ENCODE data around the gene SACS.

The SACS gene

GRCh38 chr13:23430664-23431063 lies 2.8 kb downstream of the SACS start:
- TF ChIP-seq, protein P1, sequence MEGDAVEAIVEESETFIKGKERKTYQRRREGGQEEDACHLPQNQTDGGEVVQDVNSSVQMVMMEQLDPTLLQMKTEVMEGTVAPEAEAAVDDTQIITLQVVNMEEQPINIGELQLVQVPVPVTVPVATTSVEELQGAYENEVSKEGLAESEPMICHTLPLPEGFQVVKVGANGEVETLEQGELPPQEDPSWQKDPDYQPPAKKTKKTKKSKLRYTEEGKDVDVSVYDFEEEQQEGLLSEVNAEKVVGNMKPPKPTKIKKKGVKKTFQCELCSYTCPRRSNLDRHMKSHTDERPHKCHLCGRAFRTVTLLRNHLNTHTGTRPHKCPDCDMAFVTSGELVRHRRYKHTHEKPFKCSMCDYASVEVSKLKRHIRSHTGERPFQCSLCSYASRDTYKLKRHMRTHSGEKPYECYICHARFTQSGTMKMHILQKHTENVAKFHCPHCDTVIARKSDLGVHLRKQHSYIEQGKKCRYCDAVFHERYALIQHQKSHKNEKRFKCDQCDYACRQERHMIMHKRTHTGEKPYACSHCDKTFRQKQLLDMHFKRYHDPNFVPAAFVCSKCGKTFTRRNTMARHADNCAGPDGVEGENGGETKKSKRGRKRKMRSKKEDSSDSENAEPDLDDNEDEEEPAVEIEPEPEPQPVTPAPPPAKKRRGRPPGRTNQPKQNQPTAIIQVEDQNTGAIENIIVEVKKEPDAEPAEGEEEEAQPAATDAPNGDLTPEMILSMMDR (IDR thresholded peaks at IDR 0.05; ENCODE audit: low read depth, low read length), result no peak
- DNase-seq (ENCODE audit: extremely low read depth, low read depth), result no peak

DNA sequence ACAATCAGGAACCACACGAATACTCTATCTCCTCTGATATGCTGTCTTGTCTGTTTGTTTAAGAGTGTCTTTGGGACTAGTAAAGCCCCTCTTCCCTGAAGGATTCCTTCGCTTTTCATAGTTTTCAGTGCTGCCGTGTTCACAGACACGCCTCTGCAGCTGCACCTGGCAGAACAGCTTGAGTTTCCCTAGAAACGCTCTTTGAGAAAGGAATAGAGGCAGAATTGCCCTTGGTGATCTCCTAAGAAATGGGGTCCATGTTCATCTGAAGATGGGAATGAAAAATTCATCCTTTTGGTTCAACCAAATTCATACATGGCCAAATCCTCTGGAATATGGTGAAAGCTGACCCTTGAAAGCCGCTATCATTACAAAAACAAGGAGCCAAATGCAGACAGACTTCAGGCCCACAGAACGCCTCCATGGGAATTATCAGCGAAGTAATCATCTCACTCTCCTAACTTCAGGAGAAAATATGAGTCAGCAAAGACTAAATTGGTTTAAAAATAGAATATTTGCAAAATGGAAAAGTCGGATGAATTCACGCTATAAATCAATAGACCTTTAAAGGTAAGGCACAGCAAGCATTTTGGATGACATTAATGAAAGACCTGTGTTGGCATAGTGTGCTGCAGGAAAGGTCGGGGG lies 5.5 kb downstream of the SACS start:
- no peak for DNase-seq (ENCODE audit: extremely low read depth, low read depth)
- TF ChIP-seq, protein P1 (IDR thresholded peaks at IDR 0.05; ENCODE audit: low read depth, low read length), result no peak

DNA sequence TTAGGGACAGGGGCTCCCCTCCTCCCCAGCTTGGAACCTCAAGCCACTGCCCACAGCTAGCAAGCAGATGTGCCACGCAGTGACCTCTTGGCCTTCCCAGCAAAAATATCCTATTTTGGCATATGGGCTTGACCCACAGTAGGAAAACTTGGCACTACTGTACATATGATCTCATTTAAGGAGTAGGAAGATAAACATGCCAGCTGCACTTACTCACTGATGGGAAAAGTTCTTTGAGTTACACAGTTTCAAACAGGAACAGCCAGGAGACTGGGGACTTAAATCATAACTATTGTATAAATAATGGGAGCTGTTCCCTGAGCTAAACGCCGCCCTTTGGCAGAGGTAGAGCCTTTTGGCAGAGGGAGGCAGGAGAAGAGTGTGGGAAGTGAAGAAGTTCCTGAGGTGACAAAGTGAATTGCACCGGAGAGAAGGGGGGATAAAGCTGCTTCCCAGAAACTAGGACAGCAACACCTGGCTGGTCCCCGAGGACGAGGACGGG lies 6.1 kb downstream of the SACS start:
- TF ChIP-seq, protein P1 (IDR thresholded peaks at IDR 0.05; ENCODE audit: low read depth, low read length), result no peak
- peak; percentile 59 for DNase-seq (ENCODE audit: extremely low read depth, low read depth)

GRCh38 chr13:23421596-23421995 lies 11.9 kb downstream of the SACS start:
- DNase-seq (ENCODE audit: extremely low read depth, low read depth), result no peak
- TF ChIP-seq, protein P1 (IDR thresholded peaks at IDR 0.05; ENCODE audit: low read depth, low read length), result no peak

GRCh38 chr13:23418776-23419683 lies 14.5 kb downstream of the SACS start:
- TF ChIP-seq, protein P1 (IDR thresholded peaks at IDR 0.05; ENCODE audit: low read depth, low read length), result no peak
- DNase-seq (ENCODE audit: extremely low read depth, low read depth), result no peak

DNA sequence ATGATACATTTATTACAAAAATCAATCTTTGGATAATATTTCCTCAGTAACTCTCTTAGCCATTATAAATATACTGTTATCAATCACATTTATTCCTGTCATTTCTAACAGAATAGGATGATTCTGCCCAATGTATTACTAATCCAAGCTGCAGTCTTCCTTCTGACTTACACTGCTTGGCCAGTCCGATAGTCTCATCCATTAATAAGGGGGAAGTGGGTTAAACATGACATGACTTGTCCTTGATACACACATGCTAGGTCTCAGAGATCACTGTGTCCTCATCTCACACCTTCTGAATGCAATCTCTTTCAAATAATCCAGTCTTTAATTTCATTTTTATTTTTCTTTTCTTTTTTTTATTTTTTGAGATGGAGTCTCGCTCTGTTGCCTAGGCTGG lies 18.8 kb downstream of the SACS start:
- TF ChIP-seq, protein P1 (IDR thresholded peaks at IDR 0.05; ENCODE audit: low read depth, low read length), result no peak
- no peak for DNase-seq (ENCODE audit: extremely low read depth, low read depth)

GRCh38 chr13:23411706-23412105 lies 21.8 kb downstream of the SACS start:
- TF ChIP-seq, protein P1 (IDR thresholded peaks at IDR 0.05; ENCODE audit: low read depth, low read length), result no peak
- no peak for DNase-seq (ENCODE audit: extremely low read depth, low read depth)

All from AG09319 (cell line).